ENCODE results near the gene LHB. TPM values are rescaled to one million over a fixed set of nuclear protein-coding genes. Genes with fewer than 3 reads are reported as not detected.

The LHB gene
- total RNA-seq, 1 experiment from 2014 or later = not detected

- TF ChIP-seq, protein P1, sequence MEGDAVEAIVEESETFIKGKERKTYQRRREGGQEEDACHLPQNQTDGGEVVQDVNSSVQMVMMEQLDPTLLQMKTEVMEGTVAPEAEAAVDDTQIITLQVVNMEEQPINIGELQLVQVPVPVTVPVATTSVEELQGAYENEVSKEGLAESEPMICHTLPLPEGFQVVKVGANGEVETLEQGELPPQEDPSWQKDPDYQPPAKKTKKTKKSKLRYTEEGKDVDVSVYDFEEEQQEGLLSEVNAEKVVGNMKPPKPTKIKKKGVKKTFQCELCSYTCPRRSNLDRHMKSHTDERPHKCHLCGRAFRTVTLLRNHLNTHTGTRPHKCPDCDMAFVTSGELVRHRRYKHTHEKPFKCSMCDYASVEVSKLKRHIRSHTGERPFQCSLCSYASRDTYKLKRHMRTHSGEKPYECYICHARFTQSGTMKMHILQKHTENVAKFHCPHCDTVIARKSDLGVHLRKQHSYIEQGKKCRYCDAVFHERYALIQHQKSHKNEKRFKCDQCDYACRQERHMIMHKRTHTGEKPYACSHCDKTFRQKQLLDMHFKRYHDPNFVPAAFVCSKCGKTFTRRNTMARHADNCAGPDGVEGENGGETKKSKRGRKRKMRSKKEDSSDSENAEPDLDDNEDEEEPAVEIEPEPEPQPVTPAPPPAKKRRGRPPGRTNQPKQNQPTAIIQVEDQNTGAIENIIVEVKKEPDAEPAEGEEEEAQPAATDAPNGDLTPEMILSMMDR (conservative IDR thresholded peaks at IDR 0.05) = peak; percentile 96
- Histone ChIP-seq H3K23me2 (ENCODE audit: insufficient read length, low read depth, low read length, poor library complexity, severe bottlenecking) (peaks cover 4% of the 10 kb centered on the region), H4K5ac (ENCODE audit: insufficient read length, low read depth, low read length) (no peak overlapping the region), H4K20me1 (ENCODE audit: control insufficient read depth, insufficient read depth, insufficient read length) (peaks cover under 1% of the 10 kb centered on the region), H2AK5ac (ENCODE audit: insufficient read length, low read length) (no peak overlapping the region), H2BK5ac (ENCODE audit: insufficient read length, low read length) (no peak overlapping the region), H3K4me1 (ENCODE audit: insufficient read depth, low read length) (no peaks in the 10 kb centered on the region), H2BK120ac (ENCODE audit: low read depth, low read length, poor library complexity, severe bottlenecking) (no peak overlapping the region), H3K9me3 (ENCODE audit: control insufficient read depth, low read depth, low read length) (no peaks in the 10 kb centered on the region), H4K91ac (ENCODE audit: insufficient read length, low read depth, low read length) (no peak overlapping the region), H2BK12ac (ENCODE audit: insufficient read length, low read depth, low read length) (no peak overlapping the region), H3K9ac (ENCODE audit: extremely low read depth, insufficient read length, low read length) (no peak overlapping the region), H2BK20ac (ENCODE audit: low read depth, low read length, poor library complexity, severe bottlenecking) (no peak overlapping the region), H3K4me2 (ENCODE audit: insufficient read depth, insufficient read length, low read length) (no peak overlapping the region), H2AFZ (ENCODE audit: low read length) (no peak overlapping the region), H3T11ph (ENCODE audit: low read length) (no peak overlapping the region), H3K27me3 (ENCODE audit: insufficient read depth, low read length) (no peaks in the 10 kb centered on the region), H3K23ac (ENCODE audit: insufficient read length, low read depth, low read length) (no peak overlapping the region), H3K56ac (ENCODE audit: insufficient read length, low read depth, low read length) (no peak overlapping the region), H3K79me2 (ENCODE audit: insufficient read depth, low read length) (no peaks in the 10 kb centered on the region), H3K79me1 (ENCODE audit: insufficient read depth, low read depth, low read length, poor library complexity, severe bottlenecking) (no peaks in the 10 kb centered on the region), H3K18ac (ENCODE audit: insufficient read length, low read depth, low read length) (no peak overlapping the region), H3K27ac (ENCODE audit: insufficient read length, low read depth, low read length) (no peak overlapping the region), H4K8ac (replicated peaks; ENCODE audit: insufficient read length, low read depth, low read length) (no peak overlapping the region), H3K14ac (ENCODE audit: insufficient read depth, low read length) (no peak overlapping the region), H2BK15ac (ENCODE audit: low read depth, low read length) (no peak overlapping the region), H3K4ac (ENCODE audit: low read depth, low read length) (no peak overlapping the region)
- Mint-ChIP-seq H3K27me3 (ENCODE audit: low read depth) (no peaks in the 10 kb centered on the region), H3K4me3 (peak overlapping the region in 1 of 2 experiments; percentile 40; a peak in 1 of 5 replicates), H3K9me3 (no peaks in the 10 kb centered on the region), H3K27ac (no peak overlapping the region), H3K4me1 (peaks cover 10 to 28% of the 10 kb centered on the region in 2 experiments), H3K36me3 (ENCODE audit: insufficient read depth in 1 of 3, low read depth in 3 of 3) (peaks cover 35 to 62% (median 57%) of the 10 kb centered on the region in 3 experiments; a peak in 6 of 7 replicates)
- no CpG with 5 or more reads among the region's 19 CpGs for WGBS (ENCODE audit: extremely low coverage, insufficient read length, low lambda C conversion rate)
- DNase-seq = peak; percentile 88
Measured at GRCh38 chr19:48970923-48971395, 45.9 kb downstream of the LHB start.
